ENCODE data around the gene NCOA1.
"Not testable (repeated sequence)": the region's sequence is repeated elsewhere in the genome, so short reads cannot be mapped to it uniquely, and the experiment has no call there.

NCOA1 gene

DNA sequence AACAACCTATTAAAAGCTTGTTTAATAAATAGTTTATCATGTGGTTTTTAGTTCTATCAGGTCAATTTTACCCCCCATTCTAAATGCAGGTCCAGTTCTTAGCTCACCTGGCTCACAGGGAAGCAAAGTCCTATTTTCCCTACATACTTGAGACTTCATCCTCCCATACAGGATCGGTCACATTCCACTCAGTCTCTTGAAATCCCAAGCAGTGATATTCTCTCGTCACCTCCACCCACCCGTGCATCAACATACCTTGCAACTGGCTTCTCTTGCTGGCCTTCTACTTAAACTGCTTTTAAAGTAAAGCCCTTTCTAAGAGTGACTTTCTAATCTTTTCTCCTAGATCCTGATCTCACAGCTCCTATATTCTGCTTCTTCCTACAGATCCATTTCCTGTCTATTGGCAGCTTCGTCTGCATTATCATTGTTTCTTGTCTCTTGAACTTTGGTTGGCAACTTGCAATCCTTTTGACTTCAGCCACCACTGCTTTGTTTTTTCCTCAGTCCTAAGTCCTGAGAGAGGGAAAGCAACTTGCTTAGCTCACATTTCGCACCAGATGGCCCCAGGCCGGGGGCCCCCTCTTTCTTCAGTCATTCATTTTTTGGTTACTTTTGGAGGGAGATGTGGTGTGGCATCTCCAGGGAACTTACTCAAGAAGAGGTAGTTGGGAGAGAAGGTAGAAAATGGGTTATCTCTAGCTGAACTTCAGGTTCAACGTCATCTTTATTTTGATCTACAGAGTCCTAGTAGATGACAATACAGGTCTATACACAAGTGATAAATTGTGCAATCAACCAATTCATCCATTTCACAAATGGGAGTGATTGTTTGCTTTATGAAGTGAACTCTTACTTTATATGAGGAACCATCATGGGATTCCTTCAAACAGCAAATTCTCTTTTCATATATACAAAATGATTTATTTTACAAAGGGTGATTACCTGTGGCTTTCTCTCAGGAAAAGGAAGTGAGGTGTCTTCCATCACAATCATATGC, 23.9 kb upstream of the NCOA1 start:
- Histone ChIP-seq H3K4me2 (ENCODE audit: low read length) (peak overlapping the region; percentile 15), H3K4me3 (ENCODE audit: low read depth, low read length) (no peak overlapping the region), H3K4me1 (ENCODE audit: control insufficient read depth in 1 of 2, insufficient read depth in 2 of 2, low read length in 2 of 2) (peaks cover 4 to 5% of the 10 kb centered on the region in 2 experiments), H3K9me3 (ENCODE audit: insufficient read depth, low read depth, low read length) (no peaks in the 10 kb centered on the region), H3K18ac (ENCODE audit: low read length) (no peak overlapping the region), H3K36me3 (ENCODE audit: control insufficient read depth in 1 of 2, insufficient read depth in 2 of 2, low read length in 2 of 2) (no peaks in the 10 kb centered on the region), H4K12ac (ENCODE audit: low read depth, low read length) (no peak overlapping the region), H3K79me1 (ENCODE audit: low read length) (no peaks in the 10 kb centered on the region), H3K27ac (ENCODE audit: low read depth, low read length) (peak overlapping the region; percentile 3), H3K14ac (ENCODE audit: low read length) (no peak overlapping the region), H2BK5ac (ENCODE audit: low read depth, low read length, poor library complexity) (no peak overlapping the region), H4K91ac (ENCODE audit: low read depth, low read length) (no peak overlapping the region), H2AFZ (ENCODE audit: insufficient read depth, low read length, poor library complexity) (no peak overlapping the region), H2BK120ac (ENCODE audit: insufficient read depth, low read length, poor library complexity) (no peak overlapping the region), H4K8ac (ENCODE audit: low read depth, low read length) (no peak overlapping the region), H3K4ac (ENCODE audit: low read depth, low read length) (no peak overlapping the region), H2BK12ac (ENCODE audit: low read length) (no peak overlapping the region), H3K9ac (ENCODE audit: low read length) (no peak overlapping the region), H3K23ac (ENCODE audit: low read length) (no peak overlapping the region), H3K27me3 (ENCODE audit: insufficient read depth, low read length) (no peaks in the 10 kb centered on the region), H3K79me2 (ENCODE audit: control insufficient read depth, insufficient read depth, low read length, poor library complexity) (no peaks in the 10 kb centered on the region), H2AK5ac (ENCODE audit: low read length) (no peak overlapping the region)
- WGBS (ENCODE audit: extremely low coverage, insufficient coverage, insufficient read length), result no CpG with 5 or more reads among the region's 7 CpGs
- DNase-seq, result peak; percentile 88 to 93

DNA sequence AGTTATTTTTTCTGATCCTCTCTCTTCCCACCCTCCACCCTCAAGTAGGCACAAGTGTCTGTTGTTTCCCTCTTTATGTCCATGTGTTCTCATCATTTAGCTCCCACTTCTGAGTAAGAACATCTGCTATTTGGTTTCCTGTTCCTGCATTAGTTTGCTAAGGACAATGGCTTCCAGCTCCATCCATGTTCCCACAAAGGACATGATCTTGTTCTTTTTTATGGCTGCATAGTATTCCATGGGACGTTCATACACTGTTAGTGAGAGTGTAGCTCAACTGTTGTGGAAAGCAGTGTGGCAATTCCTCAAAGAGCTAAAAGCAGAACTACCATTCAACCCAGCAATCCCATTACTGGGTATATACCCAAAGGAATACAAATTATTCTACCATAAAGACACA, 22.6 kb upstream of the NCOA1 start:
- H3K4me1 ChIP-seq (ENCODE audit: control insufficient read depth in 1 of 2, insufficient read depth in 2 of 2, low read length in 2 of 2); H2BK5ac ChIP-seq (ENCODE audit: low read depth, low read length, poor library complexity); DNase-seq; H3K4me2 ChIP-seq (ENCODE audit: low read length); H3K79me1 ChIP-seq (ENCODE audit: low read length); H3K4ac ChIP-seq (ENCODE audit: low read depth, low read length); H3K27me3 ChIP-seq (ENCODE audit: insufficient read depth, low read length); H4K8ac ChIP-seq (ENCODE audit: low read depth, low read length); H3K36me3 ChIP-seq (ENCODE audit: control insufficient read depth in 1 of 2, insufficient read depth in 2 of 2, low read length in 2 of 2); H3K9ac ChIP-seq (ENCODE audit: low read length); H4K12ac ChIP-seq (ENCODE audit: low read depth, low read length); H3K4me3 ChIP-seq (ENCODE audit: low read depth, low read length); H3K79me2 ChIP-seq (ENCODE audit: control insufficient read depth, insufficient read depth, low read length, poor library complexity); H3K14ac ChIP-seq (ENCODE audit: low read length); H2AK5ac ChIP-seq (ENCODE audit: low read length); H3K27ac ChIP-seq (ENCODE audit: low read depth, low read length); H2AFZ ChIP-seq (ENCODE audit: insufficient read depth, low read length, poor library complexity); H2BK12ac ChIP-seq (ENCODE audit: low read length); H3K18ac ChIP-seq (ENCODE audit: low read length); H3K23ac ChIP-seq (ENCODE audit: low read length); H2BK120ac ChIP-seq (ENCODE audit: insufficient read depth, low read length, poor library complexity); H3K9me3 ChIP-seq (ENCODE audit: insufficient read depth, low read depth, low read length); H4K91ac ChIP-seq (ENCODE audit: low read depth, low read length): not testable (repeated sequence)
- WGBS (ENCODE audit: extremely low coverage, insufficient coverage, insufficient read length), result no CpG with 5 or more reads among the region's 1 CpG

DNA sequence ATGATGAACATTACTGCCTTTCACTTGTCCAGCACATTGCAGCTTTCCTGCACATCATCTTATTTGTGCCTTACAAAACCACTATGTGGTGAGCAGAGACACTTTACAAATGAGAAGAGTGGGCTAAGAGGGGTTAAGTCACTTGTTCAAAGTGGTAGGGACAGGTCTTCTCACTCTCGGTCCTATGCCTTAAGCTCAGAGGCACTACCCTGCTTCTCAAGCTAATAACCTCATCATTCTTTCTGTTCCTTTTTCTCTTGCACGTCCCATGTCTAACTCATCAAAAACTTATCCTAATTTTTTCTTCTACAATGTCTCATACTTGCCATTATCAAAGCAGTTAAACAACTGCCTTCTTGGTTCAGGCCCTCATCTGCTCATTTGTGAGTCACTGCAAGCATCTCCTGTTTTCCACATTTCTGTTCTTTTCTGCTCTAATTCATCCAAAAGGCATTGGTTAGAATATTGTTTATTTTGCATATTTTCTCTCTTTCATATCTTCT, 21.9 kb upstream of the NCOA1 start:
- Histone ChIP-seq H3K9ac (ENCODE audit: low read length) (no peak overlapping the region), H3K23ac (ENCODE audit: low read length) (no peak overlapping the region), H2BK12ac (ENCODE audit: low read length) (no peak overlapping the region), H4K91ac (ENCODE audit: low read depth, low read length) (no peak overlapping the region), H2BK5ac (ENCODE audit: low read depth, low read length, poor library complexity) (no peak overlapping the region), H3K79me2 (ENCODE audit: control insufficient read depth, insufficient read depth, low read length, poor library complexity) (no peaks in the 10 kb centered on the region), H3K14ac (ENCODE audit: low read length) (no peak overlapping the region), H4K12ac (ENCODE audit: low read depth, low read length) (no peak overlapping the region), H3K27ac (ENCODE audit: low read depth, low read length) (no peak overlapping the region), H3K36me3 (ENCODE audit: control insufficient read depth in 1 of 2, insufficient read depth in 2 of 2, low read length in 2 of 2) (no peaks in the 10 kb centered on the region), H3K79me1 (ENCODE audit: low read length) (no peaks in the 10 kb centered on the region), H3K27me3 (ENCODE audit: insufficient read depth, low read length) (no peaks in the 10 kb centered on the region), H3K4me1 (ENCODE audit: control insufficient read depth in 1 of 2, insufficient read depth in 2 of 2, low read length in 2 of 2) (peaks cover 4 to 5% of the 10 kb centered on the region in 2 experiments), H2AFZ (ENCODE audit: insufficient read depth, low read length, poor library complexity) (no peak overlapping the region), H4K8ac (ENCODE audit: low read depth, low read length) (no peak overlapping the region), H3K18ac (ENCODE audit: low read length) (no peak overlapping the region), H3K4ac (ENCODE audit: low read depth, low read length) (no peak overlapping the region), H2BK120ac (ENCODE audit: insufficient read depth, low read length, poor library complexity) (no peak overlapping the region), H2AK5ac (ENCODE audit: low read length) (no peak overlapping the region), H3K4me2 (ENCODE audit: low read length) (no peak overlapping the region), H3K4me3 (ENCODE audit: low read depth, low read length) (no peak overlapping the region), H3K9me3 (ENCODE audit: insufficient read depth, low read depth, low read length) (no peaks in the 10 kb centered on the region)
- peak in 1 of 2 donors; percentile 43 for DNase-seq
- WGBS (ENCODE audit: extremely low coverage, insufficient coverage, insufficient read length), result 100% methylated on average over 1 of the region's 2 CpGs

DNA sequence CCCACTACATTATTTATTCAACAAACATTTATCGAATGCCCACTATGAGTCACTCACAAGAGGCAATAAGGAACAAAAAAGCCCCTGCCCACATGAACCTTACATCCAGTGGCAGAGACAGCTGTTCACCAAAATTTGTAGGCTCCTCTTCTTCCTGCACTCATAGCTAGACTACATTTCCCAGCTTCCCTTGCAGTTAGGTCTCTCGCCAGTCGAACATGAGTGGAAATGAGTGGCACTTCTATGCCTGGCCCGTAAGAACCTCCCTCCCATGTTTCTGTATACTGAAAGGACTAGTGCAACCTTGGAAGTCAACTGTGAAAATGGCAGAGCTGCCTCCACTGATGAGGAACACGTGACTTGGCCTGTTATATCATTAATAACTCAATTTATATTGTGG, 19.4 kb upstream of the NCOA1 start:
- H2BK12ac ChIP-seq (ENCODE audit: low read length), result no peak overlapping the region

More for the DNA sequence above, 19.4 kb upstream of the NCOA1 start:
- Histone ChIP-seq H2AK5ac (ENCODE audit: low read length) (no peak overlapping the region), H2BK120ac (ENCODE audit: insufficient read depth, low read length, poor library complexity) (no peak overlapping the region), H3K4me1 (ENCODE audit: control insufficient read depth in 1 of 2, insufficient read depth in 2 of 2, low read length in 2 of 2) (peaks cover 4 to 5% of the 10 kb centered on the region in 2 experiments), H3K9ac (ENCODE audit: low read length) (no peak overlapping the region), H3K4me3 (ENCODE audit: low read depth, low read length) (no peak overlapping the region), H3K9me3 (ENCODE audit: insufficient read depth, low read depth, low read length) (no peaks in the 10 kb centered on the region), H3K36me3 (ENCODE audit: control insufficient read depth in 1 of 2, insufficient read depth in 2 of 2, low read length in 2 of 2) (no peaks in the 10 kb centered on the region), H3K4me2 (ENCODE audit: low read length) (no peak overlapping the region), H4K91ac (ENCODE audit: low read depth, low read length) (no peak overlapping the region), H3K23ac (ENCODE audit: low read length) (no peak overlapping the region), H3K4ac (ENCODE audit: low read depth, low read length) (no peak overlapping the region), H3K79me2 (ENCODE audit: control insufficient read depth, insufficient read depth, low read length, poor library complexity) (no peaks in the 10 kb centered on the region), H2BK5ac (ENCODE audit: low read depth, low read length, poor library complexity) (no peak overlapping the region), H4K12ac (ENCODE audit: low read depth, low read length) (no peak overlapping the region), H4K8ac (ENCODE audit: low read depth, low read length) (no peak overlapping the region), H3K14ac (ENCODE audit: low read length) (no peak overlapping the region), H3K18ac (ENCODE audit: low read length) (no peak overlapping the region), H2AFZ (ENCODE audit: insufficient read depth, low read length, poor library complexity) (no peak overlapping the region), H3K27me3 (ENCODE audit: insufficient read depth, low read length) (no peaks in the 10 kb centered on the region), H3K27ac (ENCODE audit: low read depth, low read length) (no peak overlapping the region), H3K79me1 (ENCODE audit: low read length) (no peaks in the 10 kb centered on the region)
- no peak for DNase-seq
- no CpG with 5 or more reads among the region's 5 CpGs for WGBS (ENCODE audit: extremely low coverage, insufficient coverage, insufficient read length)
